HFFc6 (cell line): ENCODE data around the gene CDH7. TPM values are rescaled to one million over a fixed set of nuclear protein-coding genes. Genes with fewer than 3 reads are reported as not detected.

ENCODE experiments used
- DNase-seq: peaks from one replicate; pipeline ENCODE4 v3.0.0-alpha.2; 2018
- H3K27ac Mint-ChIP-seq: 2 replicates; pipeline ENCODE4 v1.8.0; 2020; ENCODE audit warnings: mild to moderate bottlenecking, mixed read lengths
- H3K27me3 Mint-ChIP-seq: 2 replicates; pipeline ENCODE4 v1.8.0; 2021; ENCODE audit warnings: mild to moderate bottlenecking, moderate library complexity, mixed read lengths; ENCODE audit not compliant: insufficient read depth
- H3K36me3 Mint-ChIP-seq: 2 replicates; pipeline ENCODE4 v1.8.0; 2021; ENCODE audit warnings: low read depth, mixed read lengths
- H3K4me1 Mint-ChIP-seq: 2 replicates; pipeline ENCODE4 v1.8.0; 2020; ENCODE audit warnings: low read depth, mixed read lengths
- H3K4me3 Mint-ChIP-seq: 2 replicates; pipeline ENCODE4 v1.8.0; 2020; ENCODE audit warnings: mild to moderate bottlenecking, moderate library complexity, mixed read lengths
- H3K9me3 Mint-ChIP-seq: 2 replicates; pipeline ENCODE4 v1.8.0; 2020; ENCODE audit warnings: mild to moderate bottlenecking, mixed read lengths
- total RNA-seq, 6 experiments: library from RNA; stranded (reverse); fragmentation: NEBNext Ultra II Directional; extraction: Animal tissue kit (Norgen Biotek cat#: 25700); gene quantifications; 2 replicates in 1 of 6; 3 replicates in 5 of 6; pipeline ENCODE4 v1.2.3, GENCODE V29; 2021
- TF ChIP-seq, protein P1 (sequence below): fragments of 200-600 bp; sonication (generic); IDR thresholded peaks from 2 replicates; pipeline ENCODE4 v1.5.0; 2021; ENCODE audit warnings: antibody characterized with exemption, mild to moderate bottlenecking

Gene CDH7
- total RNA-seq, 6 experiments from 2014 or later: not detected

DNA sequence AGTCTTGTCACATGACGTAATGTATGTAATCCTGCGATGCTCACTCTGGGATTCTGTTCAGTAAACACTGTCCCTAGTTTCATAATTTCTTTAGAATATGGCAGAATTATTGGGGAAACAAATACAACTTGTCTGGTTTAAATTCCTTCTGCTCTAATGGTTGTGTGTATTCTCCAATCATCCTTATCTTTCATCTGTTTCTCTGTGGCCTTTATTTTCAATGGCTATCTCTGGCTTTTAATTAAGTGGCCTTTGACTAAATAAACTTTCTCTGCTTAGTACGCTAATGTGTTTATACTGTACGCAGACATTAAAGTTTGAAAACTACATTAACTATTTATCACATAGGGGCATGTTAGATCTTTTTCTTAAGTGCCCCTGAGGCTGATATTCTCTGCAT is 40.9 kb downstream of the CDH7 start:
- H3K4me3 Mint-ChIP-seq: no peak overlapping the region
- H3K4me1 Mint-ChIP-seq: no peaks in the 10 kb centered on the region
- TF ChIP-seq, protein P1, sequence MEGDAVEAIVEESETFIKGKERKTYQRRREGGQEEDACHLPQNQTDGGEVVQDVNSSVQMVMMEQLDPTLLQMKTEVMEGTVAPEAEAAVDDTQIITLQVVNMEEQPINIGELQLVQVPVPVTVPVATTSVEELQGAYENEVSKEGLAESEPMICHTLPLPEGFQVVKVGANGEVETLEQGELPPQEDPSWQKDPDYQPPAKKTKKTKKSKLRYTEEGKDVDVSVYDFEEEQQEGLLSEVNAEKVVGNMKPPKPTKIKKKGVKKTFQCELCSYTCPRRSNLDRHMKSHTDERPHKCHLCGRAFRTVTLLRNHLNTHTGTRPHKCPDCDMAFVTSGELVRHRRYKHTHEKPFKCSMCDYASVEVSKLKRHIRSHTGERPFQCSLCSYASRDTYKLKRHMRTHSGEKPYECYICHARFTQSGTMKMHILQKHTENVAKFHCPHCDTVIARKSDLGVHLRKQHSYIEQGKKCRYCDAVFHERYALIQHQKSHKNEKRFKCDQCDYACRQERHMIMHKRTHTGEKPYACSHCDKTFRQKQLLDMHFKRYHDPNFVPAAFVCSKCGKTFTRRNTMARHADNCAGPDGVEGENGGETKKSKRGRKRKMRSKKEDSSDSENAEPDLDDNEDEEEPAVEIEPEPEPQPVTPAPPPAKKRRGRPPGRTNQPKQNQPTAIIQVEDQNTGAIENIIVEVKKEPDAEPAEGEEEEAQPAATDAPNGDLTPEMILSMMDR: no peak
- DNase-seq: no peak
- no peaks in the 10 kb centered on the region for H3K27me3 Mint-ChIP-seq
- no peaks in the 10 kb centered on the region; the same call in 1 of the 2 replicates for H3K36me3 Mint-ChIP-seq
- peaks cover 34% of the 10 kb centered on the region for H3K9me3 Mint-ChIP-seq
- no peak overlapping the region for H3K27ac Mint-ChIP-seq

DNA sequence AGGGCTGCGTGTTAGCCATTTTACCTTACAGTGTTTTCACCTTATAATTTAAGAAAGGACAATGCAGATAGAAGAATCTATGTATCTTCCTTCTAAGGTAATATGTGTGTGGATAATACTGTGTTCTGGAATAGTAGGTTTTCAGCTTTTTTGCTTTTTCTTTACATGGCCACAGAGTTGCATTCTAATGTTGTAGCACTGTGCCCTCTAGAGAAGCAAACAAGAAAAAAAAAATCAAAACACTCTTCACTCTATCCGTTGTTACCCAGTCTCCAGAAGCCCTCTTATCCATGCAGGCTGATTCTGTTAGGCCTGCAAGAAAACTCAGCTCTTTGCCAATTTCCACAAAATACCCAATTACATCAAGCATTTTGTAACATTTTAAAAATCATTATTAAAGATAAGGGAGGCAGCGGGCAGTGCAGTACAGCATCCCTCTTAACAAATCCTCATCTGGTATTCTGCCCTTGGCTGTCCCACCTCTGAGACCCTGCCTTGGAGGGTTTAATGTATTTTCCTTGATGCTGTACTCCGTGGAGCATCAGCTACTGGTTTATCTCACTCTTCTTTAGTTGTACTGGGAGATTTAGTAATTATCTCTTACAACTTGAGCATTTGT is 41.8 kb downstream of the CDH7 start:
- no peak for DNase-seq
- Mint-ChIP-seq H3K4me1 (no peaks in the 10 kb centered on the region), H3K36me3 (no peaks in the 10 kb centered on the region; the same call in 1 of the 2 replicates), H3K4me3 (no peak overlapping the region), H3K27me3 (no peaks in the 10 kb centered on the region), H3K27ac (no peak overlapping the region), H3K9me3 (peaks cover 39% of the 10 kb centered on the region)
- TF ChIP-seq, protein P1: no peak

DNA sequence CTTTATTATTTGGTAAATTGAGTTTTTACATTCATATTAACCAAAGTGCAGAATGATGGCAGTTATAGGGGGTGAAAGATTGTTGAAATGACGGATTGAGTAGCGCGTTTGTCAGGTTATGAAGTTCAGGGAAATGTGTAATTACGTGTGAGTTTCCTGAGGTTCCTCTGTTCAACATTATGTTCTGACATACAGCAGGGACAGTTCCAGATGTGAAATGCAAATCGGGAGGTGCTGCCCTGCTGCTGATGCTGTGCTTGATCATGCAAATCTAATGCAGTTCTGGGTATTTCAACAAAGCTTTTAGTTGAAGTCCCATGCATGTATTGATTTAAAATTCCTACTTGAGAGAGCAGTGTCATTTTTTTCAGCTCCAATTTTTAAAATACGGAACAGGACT is 57.9 kb downstream of the CDH7 start:
- Mint-ChIP-seq H3K4me3 (no peak overlapping the region), H3K4me1 (no peaks in the 10 kb centered on the region), H3K27ac (no peak overlapping the region), H3K27me3 (no peaks in the 10 kb centered on the region), H3K9me3 (peaks cover 16% of the 10 kb centered on the region), H3K36me3 (no peaks in the 10 kb centered on the region)
- TF ChIP-seq, protein P1: no peak
- no peak for DNase-seq

DNA sequence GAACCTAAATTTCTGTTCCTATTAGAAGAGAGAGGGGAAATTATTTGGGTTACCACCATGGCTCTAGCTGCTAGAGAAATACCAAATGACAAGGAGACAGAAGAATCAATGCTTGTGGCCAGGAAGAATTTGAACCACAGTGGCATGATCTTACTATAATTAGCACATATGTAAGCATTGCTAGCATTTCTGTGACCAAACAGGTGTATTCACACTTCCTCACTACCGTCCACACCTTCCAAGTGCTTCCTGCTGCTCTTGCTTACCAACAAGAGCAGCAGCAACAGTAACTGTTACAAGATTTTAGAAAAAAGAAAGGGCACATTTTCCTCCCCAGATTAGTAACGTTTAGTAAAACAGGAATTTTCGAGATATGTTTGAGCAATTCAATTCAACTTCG is 60.5 kb downstream of the CDH7 start:
- Mint-ChIP-seq H3K9me3 (peaks cover 5% of the 10 kb centered on the region), H3K27ac (no peak overlapping the region), H3K36me3 (no peaks in the 10 kb centered on the region), H3K4me1 (no peaks in the 10 kb centered on the region), H3K27me3 (no peaks in the 10 kb centered on the region), H3K4me3 (no peak overlapping the region)
- no peak for DNase-seq
- TF ChIP-seq, protein P1: no peak

DNA sequence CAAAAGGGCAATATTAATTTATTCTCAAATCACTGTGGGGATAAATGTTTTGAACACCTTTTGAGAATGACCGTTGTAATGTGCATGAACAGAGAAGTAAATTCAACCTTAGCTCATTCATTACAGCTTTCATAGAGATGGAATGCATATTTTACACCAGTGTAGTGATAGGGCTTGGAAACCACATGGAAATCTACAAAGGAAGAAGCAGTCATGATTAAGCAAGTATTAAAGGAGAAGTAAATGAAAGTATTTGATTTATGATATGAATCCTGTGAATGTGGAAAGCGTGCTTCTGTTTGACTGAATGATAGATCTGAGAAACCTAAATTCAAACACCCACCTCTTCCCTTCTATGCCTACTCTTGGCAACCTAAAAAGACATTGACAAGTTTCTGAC is 64.7 kb downstream of the CDH7 start:
- H3K9me3 Mint-ChIP-seq: peaks cover 24% of the 10 kb centered on the region
- no peaks in the 10 kb centered on the region for H3K4me1 Mint-ChIP-seq
- H3K27ac Mint-ChIP-seq: no peak overlapping the region
- no peaks in the 10 kb centered on the region for H3K36me3 Mint-ChIP-seq
- no peak overlapping the region for H3K4me3 Mint-ChIP-seq
- no peak for DNase-seq
- TF ChIP-seq, protein P1: no peak
- no peaks in the 10 kb centered on the region for H3K27me3 Mint-ChIP-seq
